ENCODE results near the gene ZDHHC14. TPM values are rescaled to one million over a fixed set of nuclear protein-coding genes. Genes with fewer than 3 reads are reported as not detected.

Gene ZDHHC14
- total RNA-seq, 1 donor from 2014 or later: 9.3 TPM

GRCh38 chr6:157488058-157488457, 107.1 kb downstream of the ZDHHC14 start:
- Histone ChIP-seq H3K9me3 (no peaks in the 10 kb centered on the region), H3K4me1 (peaks cover 4% of the 10 kb centered on the region), H3K27me3 (ENCODE audit: low read depth) (no peaks in the 10 kb centered on the region), H3K36me3 (no peaks in the 10 kb centered on the region), H3K27ac (no peak overlapping the region), H3K4me3 (no peak overlapping the region)
- DNase-seq (no peak), ATAC-seq (no peak)
- no peak for TF ChIP-seq CTCF (IDR thresholded peaks at IDR 0.05)
- intact Hi-C loops (cut with DNase I): no loop called here

- Histone ChIP-seq H3K36me3 (no peaks in the 10 kb centered on the region), H3K27me3 (ENCODE audit: low read depth) (no peaks in the 10 kb centered on the region), H3K4me1 (peaks cover 4% of the 10 kb centered on the region), H3K9me3 (no peaks in the 10 kb centered on the region), H3K4me3 (no peak overlapping the region), H3K27ac (no peak overlapping the region)
- DNase-seq: no peak
- intact Hi-C loops (cut with DNase I): no loop called here
- TF ChIP-seq CTCF (IDR thresholded peaks at IDR 0.05): no peak
- no peak for ATAC-seq
These were observed 107.7 kb downstream of the ZDHHC14 start for GRCh38 chr6:157488716-157489118.

GRCh38 chr6:157490611-157491269, 109.8 kb downstream of the ZDHHC14 start:
- Histone ChIP-seq H3K36me3 (no peaks in the 10 kb centered on the region), H3K27me3 (ENCODE audit: low read depth) (no peaks in the 10 kb centered on the region), H3K4me1 (peaks cover 3% of the 10 kb centered on the region), H3K9me3 (no peaks in the 10 kb centered on the region), H3K4me3 (no peak overlapping the region), H3K27ac (no peak overlapping the region)
- ATAC-seq: no peak
- DNase-seq: no peak
- no peak for TF ChIP-seq CTCF (IDR thresholded peaks at IDR 0.05)
- intact Hi-C loops (cut with DNase I): no loop called here

GRCh38 chr6:157491571-157492232, 110.7 kb downstream of the ZDHHC14 start:
- intact Hi-C loops (cut with DNase I): no loop called here
- no peak overlapping the region for H3K4me3 ChIP-seq
- no peak for ATAC-seq
- H3K27me3 ChIP-seq (ENCODE audit: low read depth): no peaks in the 10 kb centered on the region
- H3K4me1 ChIP-seq: no peaks in the 10 kb centered on the region
- H3K9me3 ChIP-seq: no peaks in the 10 kb centered on the region
- H3K27ac ChIP-seq: no peak overlapping the region
- no peaks in the 10 kb centered on the region for H3K36me3 ChIP-seq
- DNase-seq: no peak
- no peak for TF ChIP-seq CTCF (IDR thresholded peaks at IDR 0.05)

- intact Hi-C loops (cut with DNase I): no loop called here
- no peak for TF ChIP-seq CTCF (IDR thresholded peaks at IDR 0.05)
These were observed 111.3 kb downstream of the ZDHHC14 start for GRCh38 chr6:157492249-157492648.

More at GRCh38 chr6:157492249-157492648, 111.3 kb downstream of the ZDHHC14 start:
- Histone ChIP-seq H3K36me3 (no peaks in the 10 kb centered on the region), H3K9me3 (no peaks in the 10 kb centered on the region), H3K27me3 (ENCODE audit: low read depth) (no peaks in the 10 kb centered on the region), H3K4me1 (no peaks in the 10 kb centered on the region), H3K27ac (no peak overlapping the region), H3K4me3 (no peak overlapping the region)
- DNase-seq (no peak), ATAC-seq (no peak)
